ENCODE measurements around the gene LPCAT3. TPM values are rescaled to one million over a fixed set of nuclear protein-coding genes. Genes with fewer than 3 reads are reported as not detected.

The LPCAT3 gene
- total RNA-seq, 1 experiment from 2014 or later: 56.6 TPM

DNA sequence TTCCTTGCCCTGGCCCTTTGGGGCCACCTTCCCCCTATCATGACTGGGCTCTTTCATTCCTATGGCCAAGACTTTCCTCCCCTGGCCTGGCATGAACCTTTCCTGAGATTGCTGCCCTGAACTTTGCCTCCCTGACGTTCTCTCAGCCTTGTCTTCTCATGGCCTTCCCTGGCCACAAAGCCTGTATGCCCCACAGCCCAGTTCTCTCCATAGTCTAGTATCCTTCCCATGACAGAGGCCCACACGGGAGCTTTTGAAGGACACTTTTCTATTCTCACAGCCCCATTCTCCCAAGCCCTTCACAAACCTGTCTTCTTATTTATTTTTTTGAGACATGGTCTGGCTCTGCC, 79.1 kb downstream of the LPCAT3 start:
- intact Hi-C loops (cut with micrococcal nuclease; ENCODE audit: unreplicated experiment): loop anchor here (2.0 to 5.0 kb wide), 3 partner anchors 14 to 187 kb away; partner anchors contain the start of genes MLF2 and SPSB2
- no peak for DNase-seq (ENCODE audit: low spot score)
- peaks cover 52% of the 10 kb centered on the region for H3K36me3 ChIP-seq (ENCODE audit: insufficient read depth, low read length, poor library complexity, severe bottlenecking)
- TF ChIP-seq EZH2 (IDR thresholded peaks at IDR 0.05; ENCODE audit: borderline replicate concordance, low read depth, low read length, poor library complexity, severe bottlenecking): no peak
- TF ChIP-seq, protein P1, sequence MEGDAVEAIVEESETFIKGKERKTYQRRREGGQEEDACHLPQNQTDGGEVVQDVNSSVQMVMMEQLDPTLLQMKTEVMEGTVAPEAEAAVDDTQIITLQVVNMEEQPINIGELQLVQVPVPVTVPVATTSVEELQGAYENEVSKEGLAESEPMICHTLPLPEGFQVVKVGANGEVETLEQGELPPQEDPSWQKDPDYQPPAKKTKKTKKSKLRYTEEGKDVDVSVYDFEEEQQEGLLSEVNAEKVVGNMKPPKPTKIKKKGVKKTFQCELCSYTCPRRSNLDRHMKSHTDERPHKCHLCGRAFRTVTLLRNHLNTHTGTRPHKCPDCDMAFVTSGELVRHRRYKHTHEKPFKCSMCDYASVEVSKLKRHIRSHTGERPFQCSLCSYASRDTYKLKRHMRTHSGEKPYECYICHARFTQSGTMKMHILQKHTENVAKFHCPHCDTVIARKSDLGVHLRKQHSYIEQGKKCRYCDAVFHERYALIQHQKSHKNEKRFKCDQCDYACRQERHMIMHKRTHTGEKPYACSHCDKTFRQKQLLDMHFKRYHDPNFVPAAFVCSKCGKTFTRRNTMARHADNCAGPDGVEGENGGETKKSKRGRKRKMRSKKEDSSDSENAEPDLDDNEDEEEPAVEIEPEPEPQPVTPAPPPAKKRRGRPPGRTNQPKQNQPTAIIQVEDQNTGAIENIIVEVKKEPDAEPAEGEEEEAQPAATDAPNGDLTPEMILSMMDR (conservative IDR thresholded peaks at IDR 0.05; ENCODE audit: low read depth, low read length): no peak
- H3K9me3 ChIP-seq (ENCODE audit: low read depth, low read length, poor library complexity, severe bottlenecking): no peaks in the 10 kb centered on the region
- ChIA-PET POLR2A (ENCODE audit: low non-redundant PET) (interaction anchor here (0.6 kb wide), 1 partner anchor 24 kb away, joined by 3 read pairs; no protein-coding TSS in a partner anchor), CTCF (interaction anchor here (0.6 to 1.2 kb wide), 2 partner anchors 12 to 67 kb away, joined by 3 to 4 read pairs; partner anchors contain the start of gene ATN1)
- no TSS peak for BruUV-seq (replicated peaks)
- peaks cover 23% of the 10 kb centered on the region for H3K4me1 ChIP-seq (ENCODE audit: insufficient read depth, low read length, poor library complexity, severe bottlenecking)
- H3K4me3 ChIP-seq (ENCODE audit: low read depth, low read length, poor library complexity, severe bottlenecking): no peak overlapping the region
- H3K27me3 ChIP-seq (replicated peaks; ENCODE audit: insufficient read depth, low read depth, low read length, poor library complexity): no peaks in the 10 kb centered on the region
- H3K27ac ChIP-seq (ENCODE audit: low read depth, low read length, poor library complexity, severe bottlenecking): peak overlapping the region; percentile 98

DNA sequence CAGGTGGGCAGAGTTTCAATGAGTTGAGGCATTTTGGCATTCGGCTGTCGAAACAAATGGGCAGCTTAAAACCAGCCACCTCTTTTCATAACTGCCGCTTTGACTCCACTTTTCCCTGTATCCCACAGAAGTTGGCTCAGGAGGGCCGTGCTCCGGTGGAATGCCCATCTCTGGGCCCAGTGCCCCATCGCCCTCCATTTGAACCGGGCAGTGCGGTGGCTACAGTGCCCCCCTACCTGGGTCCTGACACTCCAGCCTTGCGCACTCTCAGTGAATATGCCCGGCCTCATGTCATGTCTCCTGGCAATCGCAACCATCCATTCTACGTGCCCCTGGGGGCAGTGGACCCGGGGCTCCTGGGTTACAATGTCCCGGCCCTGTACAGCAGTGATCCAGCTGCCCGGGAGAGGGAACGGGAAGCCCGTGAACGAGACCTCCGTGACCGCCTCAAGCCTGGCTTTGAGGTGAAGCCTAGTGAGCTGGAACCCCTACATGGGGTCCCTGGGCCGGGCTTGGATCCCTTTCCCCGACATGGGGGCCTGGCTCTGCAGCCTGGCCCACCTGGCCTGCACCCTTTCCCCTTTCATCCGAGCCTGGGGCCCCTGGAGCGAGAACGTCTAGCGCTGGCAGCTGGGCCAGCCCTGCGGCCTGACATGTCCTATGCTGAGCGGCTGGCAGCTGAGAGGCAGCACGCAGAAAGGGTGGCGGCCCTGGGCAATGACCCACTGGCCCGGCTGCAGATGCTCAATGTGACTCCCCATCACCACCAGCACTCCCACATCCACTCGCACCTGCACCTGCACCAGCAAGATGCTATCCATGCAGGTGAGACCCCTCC, 79.7 kb downstream of the LPCAT3 start:
- POLR2A ChIA-PET (ENCODE audit: low non-redundant PET): interaction anchor here (1.1 kb wide), 1 partner anchor 249 kb away, joined by 3 read pairs; the partner anchor contains the start of gene ZNF384
- TSS peak; percentile 18 for BruUV-seq (replicated peaks)
- DNase-seq (ENCODE audit: low spot score): no peak
- Histone ChIP-seq H3K9me3 (ENCODE audit: low read depth, low read length, poor library complexity, severe bottlenecking) (no peaks in the 10 kb centered on the region), H3K4me3 (ENCODE audit: low read depth, low read length, poor library complexity, severe bottlenecking) (peak overlapping the region; percentile 62), H3K27ac (ENCODE audit: low read depth, low read length, poor library complexity, severe bottlenecking) (peak overlapping the region; percentile 98), H3K36me3 (ENCODE audit: insufficient read depth, low read length, poor library complexity, severe bottlenecking) (peaks cover 57% of the 10 kb centered on the region), H3K27me3 (replicated peaks; ENCODE audit: insufficient read depth, low read depth, low read length, poor library complexity) (no peaks in the 10 kb centered on the region), H3K4me1 (ENCODE audit: insufficient read depth, low read length, poor library complexity, severe bottlenecking) (peaks cover 23% of the 10 kb centered on the region)
- TF ChIP-seq, protein P1 (conservative IDR thresholded peaks at IDR 0.05; ENCODE audit: low read depth, low read length): no peak
- TF ChIP-seq EZH2 (IDR thresholded peaks at IDR 0.05; ENCODE audit: borderline replicate concordance, low read depth, low read length, poor library complexity, severe bottlenecking): no peak
- intact Hi-C loops (cut with micrococcal nuclease; ENCODE audit: unreplicated experiment): loop anchor here (2.0 to 5.0 kb wide), 3 partner anchors 14 to 186 kb away; partner anchors contain the start of genes MLF2 and SPSB2
- CTCF ChIA-PET: interaction anchor here (1.0 to 1.6 kb wide), 3 partner anchors 13 to 69 kb away, joined by 4 to 11 read pairs (median 4); no protein-coding TSS in a partner anchor

DNA sequence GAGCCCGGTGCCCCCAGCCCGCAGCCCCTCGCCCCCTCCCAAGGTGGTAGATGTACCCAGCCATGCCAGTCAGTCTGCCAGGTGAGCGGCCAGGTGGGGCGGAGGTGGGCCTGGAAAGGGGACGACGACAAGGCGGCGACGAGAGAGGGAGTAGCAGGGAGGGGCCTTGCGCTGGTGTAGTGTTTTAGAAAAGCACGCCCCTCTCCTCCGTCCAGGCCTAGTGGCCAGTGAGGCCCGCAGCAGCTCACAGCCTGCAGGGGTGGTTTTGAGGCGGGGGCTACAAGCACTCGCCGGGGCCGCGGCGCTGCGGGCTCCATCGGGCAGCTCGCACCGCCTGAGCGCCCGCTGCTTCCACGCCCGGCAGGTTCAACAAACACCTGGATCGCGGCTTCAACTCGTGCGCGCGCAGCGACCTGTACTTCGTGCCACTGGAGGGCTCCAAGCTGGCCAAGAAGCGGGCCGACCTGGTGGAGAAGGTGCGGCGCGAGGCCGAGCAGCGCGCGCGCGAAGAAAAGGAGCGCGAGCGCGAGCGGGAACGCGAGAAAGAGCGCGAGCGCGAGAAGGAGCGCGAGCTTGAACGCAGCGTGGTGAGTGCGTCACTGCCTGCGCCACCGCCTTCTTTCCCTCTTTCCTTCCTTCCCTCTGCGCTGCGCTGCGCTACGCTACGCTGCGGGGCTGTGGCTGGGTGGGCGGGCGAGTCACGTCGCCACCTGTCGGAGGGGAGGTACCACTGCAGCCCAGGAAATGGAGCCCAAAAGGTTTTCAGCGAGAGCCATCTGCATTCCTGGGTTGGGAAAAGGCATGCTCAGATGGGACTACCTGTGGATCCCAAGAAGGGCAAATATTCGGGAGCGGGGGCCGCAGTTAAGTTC, 80.6 kb downstream of the LPCAT3 start:
- ChIA-PET POLR2A (ENCODE audit: low non-redundant PET) (interaction anchor here (0.6 to 1.1 kb wide), 2 partner anchors 67 to 248 kb away, joined by 3 to 4 read pairs; partner anchors contain the start of gene ZNF384), CTCF (interaction anchor here (0.5 to 1.6 kb wide), 6 partner anchors 12 to 134 kb away, joined by 3 to 11 read pairs (median 4); partner anchors contain the start of genes LRRC23 and SPSB2)
- Histone ChIP-seq H3K4me1 (ENCODE audit: insufficient read depth, low read length, poor library complexity, severe bottlenecking) (peaks cover 16% of the 10 kb centered on the region), H3K9me3 (ENCODE audit: low read depth, low read length, poor library complexity, severe bottlenecking) (no peaks in the 10 kb centered on the region), H3K27ac (ENCODE audit: low read depth, low read length, poor library complexity, severe bottlenecking) (peak overlapping the region; percentile 98), H3K36me3 (ENCODE audit: insufficient read depth, low read length, poor library complexity, severe bottlenecking) (peaks cover 65% of the 10 kb centered on the region), H3K4me3 (ENCODE audit: low read depth, low read length, poor library complexity, severe bottlenecking) (peak overlapping the region; percentile 62), H3K27me3 (replicated peaks; ENCODE audit: insufficient read depth, low read depth, low read length, poor library complexity) (no peaks in the 10 kb centered on the region)
- TF ChIP-seq, protein P1 (conservative IDR thresholded peaks at IDR 0.05; ENCODE audit: low read depth, low read length): peak; percentile 99
- no peak for TF ChIP-seq EZH2 (IDR thresholded peaks at IDR 0.05; ENCODE audit: borderline replicate concordance, low read depth, low read length, poor library complexity, severe bottlenecking)
- peak; percentile 98 for DNase-seq (ENCODE audit: low spot score)
- intact Hi-C loops (cut with micrococcal nuclease; ENCODE audit: unreplicated experiment): loop anchor here (2.0 to 5.0 kb wide), 3 partner anchors 13 to 185 kb away; partner anchors contain the start of genes MLF2 and SPSB2
- TSS peak; percentile 70 for BruUV-seq (replicated peaks)
